ENCODE data around the gene BRME1. TPM values are rescaled to one million over a fixed set of nuclear protein-coding genes. Genes with fewer than 3 reads are reported as not detected.
A peak's percentile ranks its signal among the peaks of the same experiment; 100 is the strongest.

BRME1 gene
- total RNA-seq, 1 donor from 2014 or later: 0.68 TPM

GRCh38 chr19:13864046-13864666 is 41.8 kb downstream of the BRME1 start:
- H3K36me3 Mint-ChIP-seq (ENCODE audit: low read depth, unreplicated experiment): no peaks in the 10 kb centered on the region
- H3K27me3 Mint-ChIP-seq (ENCODE audit: low read depth, unreplicated experiment): peaks cover 3% of the 10 kb centered on the region
- Histone ChIP-seq H3K36me3 (ENCODE audit: insufficient read depth, low read length) (no peaks in the 10 kb centered on the region), H3K4me1 (ENCODE audit: insufficient read depth, low read length) (peaks cover 27% of the 10 kb centered on the region), H3K79me2 (ENCODE audit: insufficient read depth, low read length) (peaks cover 6% of the 10 kb centered on the region), H4K20me1 (ENCODE audit: insufficient read depth, low read length) (no peaks in the 10 kb centered on the region), H3K27ac (ENCODE audit: low read depth, low read length) (no peak overlapping the region), H3K4me2 (ENCODE audit: low read length) (peak overlapping the region; percentile 70), H2AFZ (ENCODE audit: low read depth, low read length) (peak overlapping the region; percentile 41), H3K9ac (ENCODE audit: low read length) (peak overlapping the region; percentile 15), H3K27me3 (ENCODE audit: insufficient read depth, low read length) (no peaks in the 10 kb centered on the region), H3K9me3 (ENCODE audit: insufficient read depth, low read depth, low read length) (no peaks in the 10 kb centered on the region), H3K4me3 (ENCODE audit: insufficient read depth, low read depth, low read length) (no peak overlapping the region)
- TF ChIP-seq EZH2 (IDR thresholded peaks at IDR 0.05; ENCODE audit: insufficient read depth, low read length): no peak
- TF ChIP-seq, protein P1, sequence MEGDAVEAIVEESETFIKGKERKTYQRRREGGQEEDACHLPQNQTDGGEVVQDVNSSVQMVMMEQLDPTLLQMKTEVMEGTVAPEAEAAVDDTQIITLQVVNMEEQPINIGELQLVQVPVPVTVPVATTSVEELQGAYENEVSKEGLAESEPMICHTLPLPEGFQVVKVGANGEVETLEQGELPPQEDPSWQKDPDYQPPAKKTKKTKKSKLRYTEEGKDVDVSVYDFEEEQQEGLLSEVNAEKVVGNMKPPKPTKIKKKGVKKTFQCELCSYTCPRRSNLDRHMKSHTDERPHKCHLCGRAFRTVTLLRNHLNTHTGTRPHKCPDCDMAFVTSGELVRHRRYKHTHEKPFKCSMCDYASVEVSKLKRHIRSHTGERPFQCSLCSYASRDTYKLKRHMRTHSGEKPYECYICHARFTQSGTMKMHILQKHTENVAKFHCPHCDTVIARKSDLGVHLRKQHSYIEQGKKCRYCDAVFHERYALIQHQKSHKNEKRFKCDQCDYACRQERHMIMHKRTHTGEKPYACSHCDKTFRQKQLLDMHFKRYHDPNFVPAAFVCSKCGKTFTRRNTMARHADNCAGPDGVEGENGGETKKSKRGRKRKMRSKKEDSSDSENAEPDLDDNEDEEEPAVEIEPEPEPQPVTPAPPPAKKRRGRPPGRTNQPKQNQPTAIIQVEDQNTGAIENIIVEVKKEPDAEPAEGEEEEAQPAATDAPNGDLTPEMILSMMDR (IDR thresholded peaks at IDR 0.05; ENCODE audit: insufficient read depth, low read depth, low read length): no peak
- DNase-seq (ENCODE audit: low read depth) (no peak), FAIRE-seq (no peak)
- no peaks in the 10 kb centered on the region for H3K9me3 Mint-ChIP-seq (ENCODE audit: unreplicated experiment)
- peaks cover 12% of the 10 kb centered on the region for H3K4me1 Mint-ChIP-seq (ENCODE audit: low read depth, unreplicated experiment)
- no peak overlapping the region for H3K27ac Mint-ChIP-seq (ENCODE audit: unreplicated experiment)
- H3K4me3 Mint-ChIP-seq (ENCODE audit: unreplicated experiment): peak overlapping the region; percentile 79

GRCh38 chr19:13861714-13862531 is 44.0 kb downstream of the BRME1 start:
- Mint-ChIP-seq H3K9me3 (ENCODE audit: unreplicated experiment) (no peaks in the 10 kb centered on the region), H3K4me1 (ENCODE audit: low read depth, unreplicated experiment) (peaks cover 8% of the 10 kb centered on the region), H3K36me3 (ENCODE audit: low read depth, unreplicated experiment) (no peaks in the 10 kb centered on the region), H3K27ac (ENCODE audit: unreplicated experiment) (peak overlapping the region; percentile 94), H3K27me3 (ENCODE audit: low read depth, unreplicated experiment) (no peaks in the 10 kb centered on the region), H3K4me3 (ENCODE audit: unreplicated experiment) (peak overlapping the region; percentile 81)
- peaks cover 6% of the 10 kb centered on the region for H3K79me2 ChIP-seq (ENCODE audit: insufficient read depth, low read length)
- H3K9ac ChIP-seq (ENCODE audit: low read length): peak overlapping the region; percentile 93
- DNase-seq (ENCODE audit: low read depth): peak; percentile 77
- peak overlapping the region; percentile 59 for H2AFZ ChIP-seq (ENCODE audit: low read depth, low read length)
- peaks cover 27% of the 10 kb centered on the region for H3K4me1 ChIP-seq (ENCODE audit: insufficient read depth, low read length)
- no peak for FAIRE-seq
- TF ChIP-seq, protein P1 (IDR thresholded peaks at IDR 0.05; ENCODE audit: insufficient read depth, low read depth, low read length): peak; percentile 75
- no peak for TF ChIP-seq EZH2 (IDR thresholded peaks at IDR 0.05; ENCODE audit: insufficient read depth, low read length)
- H3K4me3 ChIP-seq (ENCODE audit: insufficient read depth, low read depth, low read length): peak overlapping the region; percentile 58
- H3K4me2 ChIP-seq (ENCODE audit: low read length): peak overlapping the region; percentile 97
- H3K27me3 ChIP-seq (ENCODE audit: insufficient read depth, low read length): no peaks in the 10 kb centered on the region
- no peaks in the 10 kb centered on the region for H3K36me3 ChIP-seq (ENCODE audit: insufficient read depth, low read length)
- H4K20me1 ChIP-seq (ENCODE audit: insufficient read depth, low read length): no peaks in the 10 kb centered on the region
- H3K27ac ChIP-seq (ENCODE audit: low read depth, low read length): peak overlapping the region; percentile 98
- H3K9me3 ChIP-seq (ENCODE audit: insufficient read depth, low read depth, low read length): no peaks in the 10 kb centered on the region
